HepG2 (cell line): ENCODE data around the gene FLAD1. TPM values are rescaled to one million over a fixed set of nuclear protein-coding genes. Genes with fewer than 3 reads are reported as not detected.

Source experiments
- ARNT ChIP-seq: fragments of 450-650 bp; IDR thresholded peaks from 2 replicates; pipeline ENCODE4 v1.6.1; 2017
- ATRX ChIP-seq: sonication (generic); formaldehyde crosslinking; IDR thresholded peaks from 2 replicates; pipeline ENCODE4 v1.4.0; 2020; ENCODE audit warnings: missing genetic modification reagents, borderline replicate concordance
- DNMT3B ChIP-seq: conservative IDR thresholded peaks from 2 replicates; pipeline ENCODE4 v1.6.1; 2016; ENCODE audit warnings: missing biosample characterization, control low read depth
- JUN ChIP-seq: sonication (generic); formaldehyde crosslinking; IDR thresholded peaks from 2 replicates; pipeline ENCODE4 v1.4.0; 2020; ENCODE audit warnings: mild to moderate bottlenecking, missing genetic modification reagents
- NFYB ChIP-seq: sonication (generic); formaldehyde crosslinking; IDR thresholded peaks from 2 replicates; pipeline ENCODE4 v1.4.0; 2020; ENCODE audit warnings: missing genetic modification reagents
- POLR2AphosphoS2 ChIP-seq: IDR thresholded peaks from 2 replicates; pipeline ENCODE4 v1.6.1; 2011; ENCODE audit warnings: low read depth, low read length, improper control_type of control experiment
- ZFP36L1 ChIP-seq: sonication (generic); formaldehyde crosslinking; IDR thresholded peaks from 2 replicates; pipeline ENCODE4 v1.8.0; 2022; ENCODE audit warnings: mild to moderate bottlenecking, missing genetic modification reagents, moderate library complexity
- ZNF282 ChIP-seq: fragments of 450-650 bp; IDR thresholded peaks from 2 replicates; pipeline ENCODE4 v1.6.1; 2018; ENCODE audit not compliant: partially characterized antibody
- ZNF3 ChIP-seq: IDR thresholded peaks from 2 replicates; pipeline ENCODE4 v1.7.0; 2017; ENCODE audit warnings: inconsistent platforms
- ZNF484 ChIP-seq: sonication (generic); formaldehyde crosslinking; IDR thresholded peaks from 2 replicates; pipeline ENCODE4 v1.5.1; 2020; ENCODE audit warnings: mild to moderate bottlenecking, low read depth, missing genetic modification reagents, borderline replicate concordance
- ZNF724P ChIP-seq: sonication (generic); formaldehyde crosslinking; IDR thresholded peaks from 2 replicates; pipeline ENCODE4 v1.8.0; 2022; ENCODE audit warnings: missing genetic modification reagents, borderline replicate concordance
- polyA plus RNA-seq, 8 experiments: library from polyadenylated mRNA; depleted of rRNA in 3 of 8; stranded (reverse) in 7 of 8; unstranded in 1 of 8; fragments of >200 nt; fragmentation: Illumina TruSeq in 4 of 8; extraction: Trizol in 4 of 8; gene quantifications; 2 replicates each; pipeline versions ENCODE4 v1.2.1 to v1.2.3, GENCODE V29; 2011 to 2016; ENCODE audit warnings: low read depth in 4 of 8, missing spikeins in 1 of 8, mixed read lengths in 1 of 8; ENCODE audit not compliant: insufficient read depth in 1 of 8
- total RNA-seq, 5 experiments: library from RNA; depleted of rRNA; stranded (reverse); fragments of >200 nt; fragmentation: Illumina TruSeq; extraction: Trizol; gene quantifications; 2 replicates each; pipeline ENCODE4 v1.2.3, GENCODE V29; 2016; ENCODE audit warnings: low read depth in 1 of 5
- TF ChIP-seq, protein P1 (sequence below): sonication (generic); formaldehyde crosslinking; IDR thresholded peaks from 2 replicates; pipeline ENCODE4 v1.5.0; 2020; ENCODE audit warnings: missing genetic modification reagents, mild to moderate bottlenecking, borderline replicate concordance
- TF ChIP-seq, protein P2 (sequence below): sonication (generic); formaldehyde crosslinking; IDR thresholded peaks from 2 replicates; pipeline ENCODE4 v1.8.1; 2023; ENCODE audit warnings: missing genetic modification reagents, inconsistent platforms, borderline replicate concordance
- TF ChIP-seq, protein P3 (sequence below): sonication (generic); formaldehyde crosslinking; IDR thresholded peaks from 2 replicates; pipeline ENCODE4 v1.5.0; 2020; ENCODE audit warnings: mild to moderate bottlenecking, low read depth, missing genetic modification reagents, borderline replicate concordance
- TF ChIP-seq, protein P4 (sequence below): sonication (generic); formaldehyde crosslinking; IDR thresholded peaks from 2 replicates; pipeline ENCODE4 v1.5.1; 2020; ENCODE audit warnings: missing genetic modification reagents, mild to moderate bottlenecking, borderline replicate concordance
- TF ChIP-seq, protein P5 (sequence below): sonication (generic); formaldehyde crosslinking; IDR thresholded peaks from 2 replicates; pipeline ENCODE4 v1.5.1; 2020; ENCODE audit warnings: mild to moderate bottlenecking, missing genetic modification reagents, borderline replicate concordance
- TF ChIP-seq, protein P6 (sequence below): sonication (generic); formaldehyde crosslinking; IDR thresholded peaks from 2 replicates; pipeline ENCODE4 v1.4.0; 2020; ENCODE audit warnings: missing genetic modification reagents

FLAD1 gene
- total and polyA plus RNA-seq, 2 of the 13 experiments (the other 11 are each of a cell fraction or from before 2014, with no cell fraction given) = 25.9 to 32.8 TPM

DNA sequence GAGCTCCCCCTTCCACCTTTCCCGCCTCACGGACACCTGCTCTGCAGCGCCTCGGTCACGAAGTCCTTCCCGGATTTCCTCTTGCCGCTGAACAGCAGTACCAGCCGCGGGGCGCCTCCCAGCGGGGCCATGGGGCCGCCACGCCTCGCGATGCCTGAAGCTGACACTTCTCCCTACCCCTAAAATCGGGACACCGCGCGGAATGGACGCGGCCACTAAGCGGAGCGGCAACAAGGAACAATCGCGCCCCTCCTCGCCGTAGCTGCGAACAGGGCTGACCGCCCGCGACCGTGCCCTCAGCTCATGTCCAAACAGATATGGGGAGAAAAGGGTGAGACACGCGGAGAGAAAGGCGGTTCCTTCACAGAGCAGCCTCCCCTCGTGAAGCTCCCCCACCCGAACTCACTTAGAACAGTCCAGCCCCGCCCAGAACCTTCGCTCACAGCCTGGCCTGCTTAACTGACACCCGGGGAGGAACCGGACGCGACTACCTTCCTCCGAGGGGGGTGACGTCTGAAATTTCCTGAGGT lies 46.5 kb upstream of the FLAD1 start, which contains the start of gene PMVK (continued):
- TF ChIP-seq, protein P1, sequence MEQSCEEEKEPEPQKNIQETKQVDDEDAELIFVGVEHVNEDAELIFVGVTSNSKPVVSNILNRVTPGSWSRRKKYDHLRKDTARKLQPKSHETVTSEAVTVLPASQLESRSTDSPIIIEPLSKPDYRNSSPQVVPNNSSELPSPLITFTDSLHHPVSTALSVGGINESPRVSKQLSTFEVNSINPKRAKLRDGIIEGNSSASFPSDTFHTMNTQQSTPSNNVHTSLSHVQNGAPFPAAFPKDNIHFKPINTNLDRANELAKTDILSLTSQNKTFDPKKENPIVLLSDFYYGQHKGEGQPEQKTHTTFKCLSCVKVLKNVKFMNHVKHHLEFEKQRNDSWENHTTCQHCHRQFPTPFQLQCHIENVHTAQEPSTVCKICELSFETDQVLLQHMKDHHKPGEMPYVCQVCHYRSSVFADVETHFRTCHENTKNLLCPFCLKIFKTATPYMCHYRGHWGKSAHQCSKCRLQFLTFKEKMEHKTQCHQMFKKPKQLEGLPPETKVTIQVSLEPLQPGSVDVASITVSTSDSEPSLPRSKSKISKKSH (CRISPR knock-in tag) = peak; percentile 100
- TF ChIP-seq NFYB (CRISPR knock-in tag) = peak; percentile 21; the same call in 1 of the 2 replicates
- TF ChIP-seq JUN (CRISPR knock-in tag) = peak; percentile 90
- TF ChIP-seq, protein P2, sequence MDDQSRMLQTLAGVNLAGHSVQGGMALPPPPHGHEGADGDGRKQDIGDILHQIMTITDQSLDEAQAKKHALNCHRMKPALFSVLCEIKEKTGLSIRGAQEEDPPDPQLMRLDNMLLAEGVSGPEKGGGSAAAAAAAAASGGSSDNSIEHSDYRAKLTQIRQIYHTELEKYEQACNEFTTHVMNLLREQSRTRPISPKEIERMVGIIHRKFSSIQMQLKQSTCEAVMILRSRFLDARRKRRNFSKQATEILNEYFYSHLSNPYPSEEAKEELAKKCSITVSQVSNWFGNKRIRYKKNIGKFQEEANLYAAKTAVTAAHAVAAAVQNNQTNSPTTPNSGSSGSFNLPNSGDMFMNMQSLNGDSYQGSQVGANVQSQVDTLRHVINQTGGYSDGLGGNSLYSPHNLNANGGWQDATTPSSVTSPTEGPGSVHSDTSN = peak; percentile 54; the same call in 1 of the 2 replicates
- peak; percentile 86; the same call in 1 of the 2 replicates for TF ChIP-seq DNMT3B (CRISPR knock-in tag)
- no peak for TF ChIP-seq ARNT
- TF ChIP-seq, protein P3, sequence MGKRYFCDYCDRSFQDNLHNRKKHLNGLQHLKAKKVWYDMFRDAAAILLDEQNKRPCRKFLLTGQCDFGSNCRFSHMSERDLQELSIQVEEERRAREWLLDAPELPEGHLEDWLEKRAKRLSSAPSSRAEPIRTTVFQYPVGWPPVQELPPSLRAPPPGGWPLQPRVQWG = no peak; the same call in 1 of the 2 replicates
- TF ChIP-seq ZNF724P (CRISPR knock-in tag) = peak; percentile 99
- no peak for TF ChIP-seq POLR2AphosphoS2
- TF ChIP-seq, protein P4, sequence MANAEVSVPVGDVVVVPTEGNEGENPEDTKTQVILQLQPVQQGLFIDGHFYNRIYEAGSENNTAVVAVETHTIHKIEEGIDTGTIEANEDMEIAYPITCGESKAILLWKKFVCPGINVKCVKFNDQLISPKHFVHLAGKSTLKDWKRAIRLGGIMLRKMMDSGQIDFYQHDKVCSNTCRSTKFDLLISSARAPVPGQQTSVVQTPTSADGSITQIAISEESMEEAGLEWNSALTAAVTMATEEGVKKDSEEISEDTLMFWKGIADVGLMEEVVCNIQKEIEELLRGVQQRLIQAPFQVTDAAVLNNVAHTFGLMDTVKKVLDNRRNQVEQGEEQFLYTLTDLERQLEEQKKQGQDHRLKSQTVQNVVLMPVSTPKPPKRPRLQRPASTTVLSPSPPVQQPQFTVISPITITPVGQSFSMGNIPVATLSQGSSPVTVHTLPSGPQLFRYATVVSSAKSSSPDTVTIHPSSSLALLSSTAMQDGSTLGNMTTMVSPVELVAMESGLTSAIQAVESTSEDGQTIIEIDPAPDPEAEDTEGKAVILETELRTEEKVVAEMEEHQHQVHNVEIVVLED = peak; percentile 65
- TF ChIP-seq ATRX (CRISPR knock-in tag) = no peak
- peak; percentile 32; the same call in 1 of the 2 replicates for TF ChIP-seq ZNF3
- no peak for TF ChIP-seq ZNF282
- TF ChIP-seq, protein P5, sequence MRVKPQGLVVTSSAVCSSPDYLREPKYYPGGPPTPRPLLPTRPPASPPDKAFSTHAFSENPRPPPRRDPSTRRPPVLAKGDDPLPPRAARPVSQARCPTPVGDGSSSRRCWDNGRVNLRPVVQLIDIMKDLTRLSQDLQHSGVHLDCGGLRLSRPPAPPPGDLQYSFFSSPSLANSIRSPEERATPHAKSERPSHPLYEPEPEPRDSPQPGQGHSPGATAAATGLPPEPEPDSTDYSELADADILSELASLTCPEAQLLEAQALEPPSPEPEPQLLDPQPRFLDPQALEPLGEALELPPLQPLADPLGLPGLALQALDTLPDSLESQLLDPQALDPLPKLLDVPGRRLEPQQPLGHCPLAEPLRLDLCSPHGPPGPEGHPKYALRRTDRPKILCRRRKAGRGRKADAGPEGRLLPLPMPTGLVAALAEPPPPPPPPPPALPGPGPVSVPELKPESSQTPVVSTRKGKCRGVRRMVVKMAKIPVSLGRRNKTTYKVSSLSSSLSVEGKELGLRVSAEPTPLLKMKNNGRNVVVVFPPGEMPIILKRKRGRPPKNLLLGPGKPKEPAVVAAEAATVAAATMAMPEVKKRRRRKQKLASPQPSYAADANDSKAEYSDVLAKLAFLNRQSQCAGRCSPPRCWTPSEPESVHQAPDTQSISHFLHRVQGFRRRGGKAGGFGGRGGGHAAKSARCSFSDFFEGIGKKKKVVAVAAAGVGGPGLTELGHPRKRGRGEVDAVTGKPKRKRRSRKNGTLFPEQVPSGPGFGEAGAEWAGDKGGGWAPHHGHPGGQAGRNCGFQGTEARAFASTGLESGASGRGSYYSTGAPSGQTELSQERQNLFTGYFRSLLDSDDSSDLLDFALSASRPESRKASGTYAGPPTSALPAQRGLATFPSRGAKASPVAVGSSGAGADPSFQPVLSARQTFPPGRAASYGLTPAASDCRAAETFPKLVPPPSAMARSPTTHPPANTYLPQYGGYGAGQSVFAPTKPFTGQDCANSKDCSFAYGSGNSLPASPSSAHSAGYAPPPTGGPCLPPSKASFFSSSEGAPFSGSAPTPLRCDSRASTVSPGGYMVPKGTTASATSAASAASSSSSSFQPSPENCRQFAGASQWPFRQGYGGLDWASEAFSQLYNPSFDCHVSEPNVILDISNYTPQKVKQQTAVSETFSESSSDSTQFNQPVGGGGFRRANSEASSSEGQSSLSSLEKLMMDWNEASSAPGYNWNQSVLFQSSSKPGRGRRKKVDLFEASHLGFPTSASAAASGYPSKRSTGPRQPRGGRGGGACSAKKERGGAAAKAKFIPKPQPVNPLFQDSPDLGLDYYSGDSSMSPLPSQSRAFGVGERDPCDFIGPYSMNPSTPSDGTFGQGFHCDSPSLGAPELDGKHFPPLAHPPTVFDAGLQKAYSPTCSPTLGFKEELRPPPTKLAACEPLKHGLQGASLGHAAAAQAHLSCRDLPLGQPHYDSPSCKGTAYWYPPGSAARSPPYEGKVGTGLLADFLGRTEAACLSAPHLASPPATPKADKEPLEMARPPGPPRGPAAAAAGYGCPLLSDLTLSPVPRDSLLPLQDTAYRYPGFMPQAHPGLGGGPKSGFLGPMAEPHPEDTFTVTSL (CRISPR knock-in tag) = peak; percentile 84; the same call in 1 of the 2 replicates
- peak; percentile 93; the same call in 1 of the 2 replicates for TF ChIP-seq ZNF484 (CRISPR knock-in tag)
- peak; percentile 99 for TF ChIP-seq ZFP36L1
- TF ChIP-seq, protein P6, sequence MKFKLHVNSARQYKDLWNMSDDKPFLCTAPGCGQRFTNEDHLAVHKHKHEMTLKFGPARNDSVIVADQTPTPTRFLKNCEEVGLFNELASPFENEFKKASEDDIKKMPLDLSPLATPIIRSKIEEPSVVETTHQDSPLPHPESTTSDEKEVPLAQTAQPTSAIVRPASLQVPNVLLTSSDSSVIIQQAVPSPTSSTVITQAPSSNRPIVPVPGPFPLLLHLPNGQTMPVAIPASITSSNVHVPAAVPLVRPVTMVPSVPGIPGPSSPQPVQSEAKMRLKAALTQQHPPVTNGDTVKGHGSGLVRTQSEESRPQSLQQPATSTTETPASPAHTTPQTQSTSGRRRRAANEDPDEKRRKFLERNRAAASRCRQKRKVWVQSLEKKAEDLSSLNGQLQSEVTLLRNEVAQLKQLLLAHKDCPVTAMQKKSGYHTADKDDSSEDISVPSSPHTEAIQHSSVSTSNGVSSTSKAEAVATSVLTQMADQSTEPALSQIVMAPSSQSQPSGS (CRISPR knock-in tag) = peak; percentile 67
